Right atrium auricular region (tissue), 2 donors: ENCODE data around the gene DNAJC12. TPM values are rescaled to one million over a fixed set of nuclear protein-coding genes. Genes with fewer than 3 reads are reported as not detected.

Experiments used
- DNase-seq: peaks from one replicate; pipeline ENCODE4 v3.0.0-alpha.2; 2019; ENCODE audit warnings: low spot score
- H3K27ac ChIP-seq, 2 donors: fragments of 200-600 bp; sonication (generic); 1 replicate in 1 of 2; 2 replicates in 1 of 2; pipeline ENCODE4 v1.5.1; 2016 to 2019
- H3K27me3 ChIP-seq, 2 donors: fragments of 200-600 bp; sonication (generic); one replicate each; pipeline versions ENCODE4 v1.5.1 to v1.6.0; 2017 to 2019
- H3K36me3 ChIP-seq: fragments of 200-600 bp; sonication (generic); one replicate; pipeline ENCODE4 v1.5.1; 2016
- H3K4me1 ChIP-seq, 2 donors: fragments of 200-600 bp; sonication (generic); one replicate each; pipeline versions ENCODE4 v1.5.1 to v1.6.0; 2017 to 2019
- H3K4me3 ChIP-seq, 2 donors: fragments of 200-600 bp; sonication (generic); 1 replicate in 1 of 2; 2 replicates in 1 of 2; pipeline ENCODE4 v1.5.1; 2017 to 2019; ENCODE audit warnings: mild to moderate bottlenecking in 1 of 2, moderate library complexity in 1 of 2
- H3K9me3 ChIP-seq, 2 donors: fragments of 200-600 bp; sonication (generic); one replicate each; pipeline ENCODE4 v1.5.1; 2019
- CTCF ChIP-seq, 2 donors: fragments of 200-600 bp; sonication (generic); IDR thresholded peaks; one replicate each; pipeline ENCODE4 v1.5.1; 2019; ENCODE audit warnings: antibody characterized with exemption in 2 of 2
- total RNA-seq, 2 donors: library from RNA; depleted of rRNA; stranded (reverse); fragments of >200 nt; gene quantifications; one replicate each; pipeline ENCODE4 v1.1.0, GENCODE V29; 2016

DNAJC12 gene
- total RNA-seq, 2 donors from 2014 or later = 2.6 to 6.0 TPM

- DNase-seq = no peak
- Histone ChIP-seq H3K4me1 (no peaks in the 10 kb centered on the region), H3K9me3 (no peaks in the 10 kb centered on the region), H3K27me3 (no peaks in the 10 kb centered on the region), H3K4me3 (no peak overlapping the region), H3K36me3 (no peaks in the 10 kb centered on the region), H3K27ac (no peak overlapping the region)
- TF ChIP-seq CTCF (IDR thresholded peaks at IDR 0.05) = no peak
Measured at GRCh38 chr10:67775279-67775678, 62.7 kb downstream of the DNAJC12 start.

GRCh38 chr10:67772894-67773511 is 65.0 kb downstream of the DNAJC12 start:
- Histone ChIP-seq H3K27me3 (no peaks in the 10 kb centered on the region), H3K4me3 (no peak overlapping the region), H3K27ac (no peak overlapping the region), H3K36me3 (no peaks in the 10 kb centered on the region), H3K9me3 (no peaks in the 10 kb centered on the region), H3K4me1 (no peaks in the 10 kb centered on the region)
- no peak for DNase-seq
- TF ChIP-seq CTCF (IDR thresholded peaks at IDR 0.05) = no peak

- H3K4me1 ChIP-seq = no peaks in the 10 kb centered on the region
- TF ChIP-seq CTCF (IDR thresholded peaks at IDR 0.05) = no peak
- no peak overlapping the region for H3K27ac ChIP-seq
- no peak overlapping the region for H3K4me3 ChIP-seq
- no peak for DNase-seq
- no peaks in the 10 kb centered on the region for H3K9me3 ChIP-seq
- no peaks in the 10 kb centered on the region for H3K36me3 ChIP-seq
- H3K27me3 ChIP-seq = no peaks in the 10 kb centered on the region
Measured at GRCh38 chr10:67772151-67772550, 65.8 kb downstream of the DNAJC12 start.

- no peak for DNase-seq
- Histone ChIP-seq H3K27me3 (no peaks in the 10 kb centered on the region), H3K9me3 (no peaks in the 10 kb centered on the region), H3K27ac (no peak overlapping the region), H3K4me1 (no peaks in the 10 kb centered on the region), H3K4me3 (no peak overlapping the region), H3K36me3 (no peaks in the 10 kb centered on the region)
- TF ChIP-seq CTCF (IDR thresholded peaks at IDR 0.05) = no peak
Measured at GRCh38 chr10:67771200-67771599, 66.8 kb downstream of the DNAJC12 start.

- no peak for TF ChIP-seq CTCF (IDR thresholded peaks at IDR 0.05)
- DNase-seq = no peak
- Histone ChIP-seq H3K27me3 (no peaks in the 10 kb centered on the region), H3K27ac (no peak overlapping the region), H3K36me3 (no peaks in the 10 kb centered on the region), H3K9me3 (no peaks in the 10 kb centered on the region), H3K4me3 (no peak overlapping the region), H3K4me1 (no peaks in the 10 kb centered on the region)
Measured at GRCh38 chr10:67770537-67770936, 67.5 kb downstream of the DNAJC12 start.

- no peaks in the 10 kb centered on the region for H3K27me3 ChIP-seq
- TF ChIP-seq CTCF (IDR thresholded peaks at IDR 0.05) = no peak
- no peak overlapping the region for H3K4me3 ChIP-seq
- H3K27ac ChIP-seq = no peak overlapping the region
- no peaks in the 10 kb centered on the region for H3K36me3 ChIP-seq
- DNase-seq = no peak
- H3K9me3 ChIP-seq = no peaks in the 10 kb centered on the region
- no peaks in the 10 kb centered on the region for H3K4me1 ChIP-seq
Measured at GRCh38 chr10:67767244-67767643, 70.7 kb downstream of the DNAJC12 start.
